Loucy (cell line): ENCODE results near the gene DHX16.

Source experiments
- H2AFZ ChIP-seq: fragments of 200-600 bp; sonication (generic); 2 replicates; pipeline ENCODE4 v1.6.0; 2016; ENCODE audit warnings: antibody characterized with exemption, mild to moderate bottlenecking, low read length, moderate library complexity
- H3F3A ChIP-seq: fragments of 200-600 bp; 2 replicates; pipeline ENCODE4 v1.6.0; 2016; ENCODE audit warnings: antibody characterized with exemption, low read depth, mild to moderate bottlenecking
- H3K27me3 ChIP-seq: fragments of 200-600 bp; sonication (generic); 2 replicates; pipeline ENCODE4 v1.6.1; 2014; ENCODE audit warnings: low read length, mild to moderate bottlenecking; ENCODE audit not compliant: insufficient read depth, poor library complexity, severe bottlenecking
- H3K36me3 ChIP-seq: fragments of 200-600 bp; sonication (generic); 2 replicates; pipeline ENCODE4 v1.6.1; 2016; ENCODE audit warnings: low read length; ENCODE audit not compliant: insufficient read depth
- H3K4me1 ChIP-seq: fragments of 200-600 bp; sonication (generic); 2 replicates; pipeline ENCODE4 v1.5.1; 2014; ENCODE audit warnings: low read length, mild to moderate bottlenecking; ENCODE audit not compliant: insufficient read depth, poor library complexity, severe bottlenecking
- H3K4me2 ChIP-seq: fragments of 200-600 bp; sonication (generic); 2 replicates; pipeline ENCODE4 v1.6.0; 2014; ENCODE audit warnings: antibody characterized with exemption, low read length, low read depth, mild to moderate bottlenecking; ENCODE audit not compliant: poor library complexity, severe bottlenecking
- H3K4me3 ChIP-seq: fragments of 200-600 bp; sonication (generic); 2 replicates; pipeline ENCODE4 v1.5.1; 2014; ENCODE audit warnings: low read length, mild to moderate bottlenecking, mixed read lengths; ENCODE audit not compliant: poor library complexity, severe bottlenecking
- H3K79me2 ChIP-seq: fragments of 200-600 bp; sonication (generic); 2 replicates; pipeline ENCODE4 v1.6.1; 2014; ENCODE audit warnings: low read length; ENCODE audit not compliant: insufficient read depth
- H3K9ac ChIP-seq: fragments of 200-600 bp; sonication (generic); 2 replicates; pipeline ENCODE4 v1.6.0; 2014; ENCODE audit warnings: mild to moderate bottlenecking, low read depth, low read length, moderate library complexity; ENCODE audit not compliant: poor library complexity, severe bottlenecking
- H3K9me2 ChIP-seq: fragments of 200-600 bp; sonication (generic); replicated peaks from 2 replicates; pipeline ENCODE4 v1.6.1; 2016; ENCODE audit warnings: low read depth, low read length, mixed read lengths
- H3K9me3 ChIP-seq: fragments of 200-600 bp; sonication (generic); 2 replicates; pipeline ENCODE4 v1.6.1; 2014; ENCODE audit warnings: mild to moderate bottlenecking, antibody characterized with exemption, low read length, low read depth; ENCODE audit not compliant: insufficient read depth
- H4K20me1 ChIP-seq: fragments of 200-600 bp; sonication (generic); 2 replicates; pipeline ENCODE4 v1.6.0; 2014; ENCODE audit warnings: antibody characterized with exemption, low read length, mild to moderate bottlenecking; ENCODE audit not compliant: insufficient read depth, poor library complexity, severe bottlenecking
- CTCF ChIP-seq: fragments of 200-600 bp; sonication (generic); conservative IDR thresholded peaks from 2 replicates; pipeline ENCODE4 v1.5.1; 2014; ENCODE audit warnings: mild to moderate bottlenecking, antibody characterized with exemption, low read length
- EZH2phosphoT487 ChIP-seq: fragments of 200-600 bp; IDR thresholded peaks from 2 replicates; pipeline ENCODE4 v1.6.1; 2018; ENCODE audit warnings: antibody characterized with exemption, mild to moderate bottlenecking, moderate library complexity, borderline replicate concordance

Gene DHX16

GRCh38 chr6:30613251-30614043, 59.4 kb downstream of the DHX16 start:
- H3K36me3 ChIP-seq: peaks cover 18% of the 10 kb centered on the region
- H3K9me2 ChIP-seq: no peaks in the 10 kb centered on the region
- H3K4me2 ChIP-seq: peak overlapping the region; percentile 83
- H3K4me1 ChIP-seq: peaks cover 26% of the 10 kb centered on the region
- H3K9ac ChIP-seq: peak overlapping the region; percentile 98
- H4K20me1 ChIP-seq: peaks cover 58% of the 10 kb centered on the region
- H3K9me3 ChIP-seq: no peaks in the 10 kb centered on the region
- H3K4me3 ChIP-seq: peak overlapping the region; percentile 83
- no peak overlapping the region for H2AFZ ChIP-seq
- peaks cover 62% of the 10 kb centered on the region for H3K79me2 ChIP-seq
- H3K27me3 ChIP-seq: peaks cover 19% of the 10 kb centered on the region
- no peak for TF ChIP-seq EZH2phosphoT487
- no peak for TF ChIP-seq CTCF
- peaks cover 12% of the 10 kb centered on the region; the same call in 1 of the 2 replicates for H3F3A ChIP-seq

GRCh38 chr6:30612687-30613248, 60.0 kb downstream of the DHX16 start:
- Histone ChIP-seq H3K36me3 (peaks cover 18% of the 10 kb centered on the region), H3F3A (peaks cover 12% of the 10 kb centered on the region; the same call in 1 of the 2 replicates), H3K9me3 (no peaks in the 10 kb centered on the region), H3K27me3 (peaks cover 19% of the 10 kb centered on the region), H3K79me2 (peaks cover 56% of the 10 kb centered on the region), H3K4me2 (peak overlapping the region; percentile 83), H2AFZ (no peak overlapping the region), H4K20me1 (peaks cover 58% of the 10 kb centered on the region), H3K9me2 (no peaks in the 10 kb centered on the region), H3K4me3 (no peak overlapping the region), H3K9ac (no peak overlapping the region), H3K4me1 (peaks cover 21% of the 10 kb centered on the region)
- TF ChIP-seq CTCF (no peak), EZH2phosphoT487 (no peak)

DNA sequence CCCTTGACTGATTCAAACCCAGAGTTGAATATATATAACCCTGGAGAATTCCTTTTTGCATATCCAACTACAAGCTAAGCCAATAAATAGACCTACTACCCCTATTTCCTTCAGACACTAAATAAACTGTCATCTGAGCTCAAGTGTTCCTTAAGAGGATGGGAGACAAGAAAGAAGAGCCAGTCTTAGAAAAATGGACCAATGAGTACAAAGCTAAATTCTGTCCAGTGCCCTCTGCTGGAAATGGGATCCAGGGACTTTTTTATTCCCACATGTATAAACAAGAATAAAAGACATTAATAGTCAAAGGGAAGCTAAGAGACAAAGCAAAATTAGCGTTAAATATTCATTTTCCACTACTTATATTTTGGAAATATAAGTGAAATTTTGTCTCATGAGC, 60.6 kb downstream of the DHX16 start:
- Histone ChIP-seq H3K4me3 (no peak overlapping the region), H2AFZ (no peak overlapping the region), H3K79me2 (peaks cover 54% of the 10 kb centered on the region), H3K9ac (no peak overlapping the region), H3K27me3 (peaks cover 19% of the 10 kb centered on the region), H3K9me3 (no peaks in the 10 kb centered on the region), H3F3A (peaks cover 15% of the 10 kb centered on the region; the same call in 1 of the 2 replicates), H3K36me3 (peaks cover 18% of the 10 kb centered on the region), H3K4me2 (no peak overlapping the region), H3K9me2 (no peaks in the 10 kb centered on the region), H3K4me1 (peaks cover 21% of the 10 kb centered on the region), H4K20me1 (peaks cover 61% of the 10 kb centered on the region)
- TF ChIP-seq EZH2phosphoT487 (no peak), CTCF (peak; percentile 52)
